ENCODE measurements around the gene NREP. TPM values are rescaled to one million over a fixed set of nuclear protein-coding genes. Genes with fewer than 3 reads are reported as not detected.

The NREP gene
- total and polyA plus RNA-seq, 2 experiments from 2014 or later = 1,282 to 1,415 TPM

DNA sequence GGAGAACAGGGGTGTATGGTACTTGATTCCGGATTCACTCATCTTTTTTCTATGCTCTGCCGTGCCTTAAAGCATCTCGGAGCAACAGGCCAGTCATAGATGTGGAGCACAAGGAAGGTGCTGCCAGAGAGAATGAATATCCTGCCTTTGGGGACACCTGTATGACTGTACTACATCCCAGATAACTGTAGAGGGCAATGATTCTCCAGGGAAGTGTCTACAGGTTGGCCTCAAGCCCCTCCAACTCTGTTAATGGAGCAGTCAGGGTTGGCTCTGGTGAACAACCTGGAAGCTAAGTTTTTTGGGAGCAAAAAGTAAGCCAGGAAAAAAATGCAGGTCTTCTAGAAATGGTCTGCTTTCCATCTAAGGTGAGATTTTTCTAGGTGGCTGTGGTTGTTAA lies 71.0 kb downstream of the NREP start:
- Histone ChIP-seq H2AFZ (no peak overlapping the region), H4K20me1 (ENCODE audit: insufficient read depth) (no peaks in the 10 kb centered on the region), H3F3A (ENCODE audit: insufficient read depth) (peaks cover 19% of the 10 kb centered on the region), H3K79me2 (ENCODE audit: insufficient read depth) (no peaks in the 10 kb centered on the region), H3K9me3 (ENCODE audit: low read depth) (no peaks in the 10 kb centered on the region), H3K9me2 (ENCODE audit: insufficient read depth) (no peaks in the 10 kb centered on the region), H3K9ac (no peak overlapping the region), H3K27me3 (replicated peaks; ENCODE audit: insufficient read depth) (no peaks in the 10 kb centered on the region), H3K4me3 (no peak overlapping the region), H3K27ac (no peak overlapping the region), H3K36me3 (ENCODE audit: low read depth) (no peaks in the 10 kb centered on the region), H3K4me1 (ENCODE audit: insufficient read depth) (peaks cover 15% of the 10 kb centered on the region), H3K4me2 (ENCODE audit: unreplicated experiment) (no peak overlapping the region)
- in situ Hi-C loops (cut with MboI) = no loop called here
- 93 to 99% methylated on average over 3 of the region's 3 CpGs for WGBS, 2 experiments (ENCODE audit: low coverage in 1 of 2, low lambda C conversion rate in 2 of 2, missing lambda C conversion rate in 2 of 2)
- DNase-seq = no peak
- no peak for TF ChIP-seq EZH2 (IDR thresholded peaks at IDR 0.05; ENCODE audit: insufficient read depth, poor library complexity, severe bottlenecking)
- no peak for TF ChIP-seq EZH2phosphoT487 (IDR thresholded peaks at IDR 0.05; ENCODE audit: insufficient read depth, low read depth)

DNA sequence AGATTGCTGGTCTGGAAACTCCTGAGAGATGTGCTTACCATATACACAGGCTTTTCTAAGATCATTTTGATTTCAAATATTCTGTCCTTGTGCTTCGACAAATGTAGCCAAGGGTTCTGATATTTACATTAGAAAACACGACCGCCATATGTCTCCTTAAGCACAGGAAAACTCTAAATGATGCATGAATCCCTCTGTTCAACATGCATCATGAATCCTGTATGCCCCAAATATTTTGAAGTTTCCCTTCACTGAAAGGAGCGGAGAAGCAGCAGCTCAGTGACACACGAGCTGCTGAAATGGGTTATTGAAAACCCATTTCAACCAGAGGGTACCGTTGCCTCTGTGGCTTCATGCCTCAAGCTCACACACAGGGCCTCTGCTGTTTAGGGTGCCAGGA lies 74.4 kb downstream of the NREP start:
- H2AFZ ChIP-seq = peak overlapping the region; percentile 66
- no peak overlapping the region for H3K4me3 ChIP-seq

DNA sequence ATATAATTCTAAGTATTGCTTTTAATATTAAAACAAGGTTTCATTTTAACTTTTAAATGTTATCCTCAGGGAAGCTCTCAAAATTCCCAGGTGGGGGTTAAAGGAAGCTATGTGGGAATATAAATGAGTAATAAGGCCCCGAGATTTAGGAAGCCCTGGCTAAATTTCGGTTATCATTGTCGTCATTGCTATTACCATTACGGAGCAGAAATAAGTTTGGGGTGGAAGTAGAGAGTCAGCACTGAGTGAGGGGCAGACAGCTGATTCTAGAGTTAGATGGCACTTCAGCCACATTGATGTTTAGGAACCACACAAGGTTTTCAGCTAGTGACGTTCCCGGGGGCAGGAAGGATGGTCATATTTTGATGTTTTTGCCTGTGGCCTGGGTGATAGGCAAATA lies 74.9 kb downstream of the NREP start:
- H3K4me1 ChIP-seq (ENCODE audit: insufficient read depth) = peaks cover 33% of the 10 kb centered on the region
- H3K79me2 ChIP-seq (ENCODE audit: insufficient read depth) = no peaks in the 10 kb centered on the region
- H3K27ac ChIP-seq = peak overlapping the region; percentile 84
- H3F3A ChIP-seq (ENCODE audit: insufficient read depth) = peaks cover 36% of the 10 kb centered on the region
- no peaks in the 10 kb centered on the region for H3K9me2 ChIP-seq (ENCODE audit: insufficient read depth)
- DNase-seq = peak; percentile 42
- no peak for TF ChIP-seq EZH2 (IDR thresholded peaks at IDR 0.05; ENCODE audit: insufficient read depth, poor library complexity, severe bottlenecking)
- TF ChIP-seq EZH2phosphoT487 (IDR thresholded peaks at IDR 0.05; ENCODE audit: insufficient read depth, low read depth) = no peak
- peak overlapping the region; percentile 66 for H2AFZ ChIP-seq
- no peaks in the 10 kb centered on the region for H3K27me3 ChIP-seq (replicated peaks; ENCODE audit: insufficient read depth)
- peak overlapping the region; percentile 58 for H3K9ac ChIP-seq
- in situ Hi-C loops (cut with MboI) = no loop called here
- no peaks in the 10 kb centered on the region for H3K9me3 ChIP-seq (ENCODE audit: low read depth)
- H3K4me2 ChIP-seq (ENCODE audit: unreplicated experiment) = peak overlapping the region; percentile 83
- peak overlapping the region; percentile 44 for H3K4me3 ChIP-seq
- no peaks in the 10 kb centered on the region for H3K36me3 ChIP-seq (ENCODE audit: low read depth)
- WGBS, 2 experiments (ENCODE audit: low coverage in 1 of 2, low lambda C conversion rate in 2 of 2, missing lambda C conversion rate in 2 of 2) = 16 to 20% methylated on average over 6 of the region's 6 CpGs
- H4K20me1 ChIP-seq (ENCODE audit: insufficient read depth) = no peaks in the 10 kb centered on the region

More for the DNA sequence above, 74.4 kb downstream of the NREP start:
- 85% methylated on average over 6 of the region's 6 CpGs for WGBS, 2 experiments (ENCODE audit: low coverage in 1 of 2, low lambda C conversion rate in 2 of 2, missing lambda C conversion rate in 2 of 2)
- Histone ChIP-seq H4K20me1 (ENCODE audit: insufficient read depth) (no peaks in the 10 kb centered on the region), H3K4me1 (ENCODE audit: insufficient read depth) (peaks cover 28% of the 10 kb centered on the region), H3K36me3 (ENCODE audit: low read depth) (no peaks in the 10 kb centered on the region), H3K4me2 (ENCODE audit: unreplicated experiment) (peak overlapping the region; percentile 83), H3F3A (ENCODE audit: insufficient read depth) (peaks cover 31% of the 10 kb centered on the region), H3K27ac (peak overlapping the region; percentile 84; the same call in 1 of the 2 replicates), H3K9ac (peak overlapping the region; percentile 58), H3K9me2 (ENCODE audit: insufficient read depth) (no peaks in the 10 kb centered on the region), H3K27me3 (replicated peaks; ENCODE audit: insufficient read depth) (no peaks in the 10 kb centered on the region), H3K9me3 (ENCODE audit: low read depth) (no peaks in the 10 kb centered on the region), H3K79me2 (ENCODE audit: insufficient read depth) (no peaks in the 10 kb centered on the region)
- no peak for DNase-seq
- in situ Hi-C loops (cut with MboI) = no loop called here
- TF ChIP-seq EZH2phosphoT487 (IDR thresholded peaks at IDR 0.05; ENCODE audit: insufficient read depth, low read depth) (no peak), EZH2 (IDR thresholded peaks at IDR 0.05; ENCODE audit: insufficient read depth, poor library complexity, severe bottlenecking) (no peak)

DNA sequence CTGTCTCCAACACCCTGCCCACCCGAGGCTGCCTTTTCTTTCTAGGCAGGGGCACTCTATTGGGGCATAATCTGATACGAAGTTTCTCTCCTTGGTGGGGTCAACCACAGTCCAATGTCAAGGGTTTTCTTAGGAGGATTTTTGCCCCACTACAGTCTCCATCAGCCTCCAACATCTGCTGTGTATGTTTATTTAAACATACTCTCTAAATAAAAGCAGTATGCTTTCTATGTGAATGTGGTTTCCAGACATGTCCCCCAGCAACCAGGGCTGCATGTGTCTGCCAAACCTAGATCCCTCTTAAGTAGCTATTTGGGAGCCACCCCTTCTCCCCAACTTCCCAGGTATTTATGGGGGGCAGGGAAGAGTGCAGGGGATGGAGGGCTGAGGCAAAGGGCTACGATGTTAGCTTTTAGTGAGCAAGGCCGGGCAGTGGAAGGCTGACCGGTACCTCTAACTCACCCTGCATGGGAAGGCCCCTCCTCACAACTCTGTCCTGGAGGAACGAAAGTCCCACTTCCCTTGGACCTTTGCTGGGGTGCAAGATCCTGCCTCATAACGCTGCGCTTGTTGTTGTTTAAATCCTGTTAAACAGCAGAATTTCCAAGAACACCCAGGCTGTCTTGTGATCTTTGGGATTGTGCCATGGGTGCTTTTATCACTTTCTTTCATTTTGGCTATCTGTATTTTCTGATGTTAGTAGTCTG lies 75.4 kb downstream of the NREP start:
- H3K9ac ChIP-seq = peak overlapping the region; percentile 58
- H3F3A ChIP-seq (ENCODE audit: insufficient read depth) = peaks cover 41% of the 10 kb centered on the region
- in situ Hi-C loops (cut with MboI) = no loop called here
- no peaks in the 10 kb centered on the region for H3K9me3 ChIP-seq (ENCODE audit: low read depth)
- no peak for TF ChIP-seq EZH2 (IDR thresholded peaks at IDR 0.05; ENCODE audit: insufficient read depth, poor library complexity, severe bottlenecking)
- no peak for TF ChIP-seq EZH2phosphoT487 (IDR thresholded peaks at IDR 0.05; ENCODE audit: insufficient read depth, low read depth)
- H3K27ac ChIP-seq = peak overlapping the region; percentile 84
- no peaks in the 10 kb centered on the region for H3K36me3 ChIP-seq (ENCODE audit: low read depth)
- H3K27me3 ChIP-seq (replicated peaks; ENCODE audit: insufficient read depth) = no peaks in the 10 kb centered on the region
- no peaks in the 10 kb centered on the region for H3K79me2 ChIP-seq (ENCODE audit: insufficient read depth)
- H3K4me3 ChIP-seq = peak overlapping the region; percentile 44
- H4K20me1 ChIP-seq (ENCODE audit: insufficient read depth) = no peaks in the 10 kb centered on the region
- peak; percentile 57 for DNase-seq
- H3K9me2 ChIP-seq (ENCODE audit: insufficient read depth) = no peaks in the 10 kb centered on the region
- peak overlapping the region; percentile 83 for H3K4me2 ChIP-seq (ENCODE audit: unreplicated experiment)
- peaks cover 38% of the 10 kb centered on the region for H3K4me1 ChIP-seq (ENCODE audit: insufficient read depth)
- WGBS, 2 experiments (ENCODE audit: low coverage in 1 of 2, low lambda C conversion rate in 2 of 2, missing lambda C conversion rate in 2 of 2) = 30 to 35% methylated on average over 8 of the region's 8 CpGs
- peak overlapping the region; percentile 66 for H2AFZ ChIP-seq
